Neutrophil (primary cell): ENCODE results near the gene CENPU.
"Not testable (repeated sequence)": the region's sequence is repeated elsewhere in the genome, so short reads cannot be mapped to it uniquely, and the experiment has no call there.

ENCODE experiments used
- H3K27ac ChIP-seq: fragments of 200-600 bp; sonication (generic); 2 replicates; pipeline ENCODE4 v1.5.1; 2016; ENCODE audit warnings: mild to moderate bottlenecking, moderate library complexity
- H3K27me3 ChIP-seq: fragments of 200-600 bp; sonication (generic); 2 replicates; pipeline ENCODE4 v1.6.0; 2016; ENCODE audit warnings: mild to moderate bottlenecking
- H3K36me3 ChIP-seq: fragments of 200-600 bp; sonication (generic); 2 replicates; pipeline ENCODE4 v1.5.1; 2017
- H3K4me1 ChIP-seq, 2 experiments: fragments of 200-600 bp in 1 of 2; sonication (generic) in 1 of 2; 1 replicate in 1 of 2; 2 replicates in 1 of 2; pipeline versions ENCODE4 v1.5.1 to v1.6.1; 2013 to 2016; ENCODE audit warnings: low read depth in 1 of 2, low read length in 1 of 2, mild to moderate bottlenecking in 1 of 2, moderate library complexity in 1 of 2; ENCODE audit not compliant: control insufficient read depth in 1 of 2, insufficient read depth in 1 of 2
- H3K4me3 ChIP-seq, 2 experiments: fragments of 200-600 bp in 1 of 2; sonication (generic) in 1 of 2; 1 replicate in 1 of 2; 2 replicates in 1 of 2; pipeline ENCODE4 v1.5.1; 2013 to 2016; ENCODE audit warnings: low read depth in 1 of 2, low read length in 1 of 2, mild to moderate bottlenecking in 1 of 2, moderate library complexity in 1 of 2
- H3K9me3 ChIP-seq: fragments of 200-600 bp; sonication (generic); 2 replicates; pipeline ENCODE4 v1.5.1; 2016
- TF ChIP-seq, protein P1 (sequence below): fragments of 200-600 bp; sonication (generic); IDR thresholded peaks from 2 replicates; pipeline ENCODE4 v1.5.1; 2016; ENCODE audit warnings: antibody characterized with exemption

Gene CENPU

DNA sequence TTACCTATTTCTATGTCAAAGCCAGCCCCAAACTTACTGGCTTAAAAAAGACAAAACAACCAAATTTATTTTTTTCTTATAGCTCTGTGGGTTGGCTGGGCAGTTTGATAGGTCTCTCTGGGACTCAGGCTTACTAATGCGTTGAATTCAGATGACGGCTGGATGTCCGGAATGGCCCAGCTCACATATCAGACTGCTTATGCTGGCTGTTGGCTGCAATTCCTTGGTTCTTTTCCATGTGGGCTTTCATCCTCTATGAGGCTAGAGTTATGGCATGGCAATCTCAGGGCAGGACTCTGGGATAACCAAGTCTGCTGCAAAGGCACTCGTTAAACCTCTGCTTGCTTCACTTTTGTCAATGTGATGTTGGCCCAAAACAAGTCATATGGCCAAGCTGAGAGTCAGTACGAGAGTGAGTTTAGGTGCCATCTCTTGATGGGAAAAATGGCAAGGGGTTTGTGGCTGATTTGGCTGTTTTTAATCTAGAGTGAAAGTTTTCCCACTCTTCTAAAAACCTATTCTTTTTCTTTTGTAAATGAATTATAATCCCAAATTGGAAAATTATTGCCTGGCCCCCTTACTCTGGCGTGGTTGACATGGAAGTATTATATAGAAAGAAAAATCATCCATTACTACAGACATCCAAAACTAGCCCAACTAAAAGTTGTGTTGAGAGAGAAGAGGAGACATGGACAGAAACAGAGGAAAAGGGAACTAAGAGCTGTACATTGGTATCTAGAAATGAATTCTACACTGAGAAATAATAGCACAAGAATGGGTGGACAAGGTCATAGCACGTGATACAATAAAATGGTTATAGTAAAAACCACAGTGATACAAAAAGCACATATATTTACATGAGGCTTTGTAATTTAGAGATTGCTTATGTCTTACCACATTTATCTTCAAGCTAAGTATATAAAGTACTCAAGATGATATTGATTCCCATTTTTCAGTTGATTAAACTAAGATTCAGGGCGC is 77.7 kb downstream of the CENPU start:
- Histone ChIP-seq H3K36me3 (peaks cover 8% of the 10 kb centered on the region), H3K9me3 (no peaks in the 10 kb centered on the region)

GRCh38 chr4:184653650-184654049 is 80.2 kb downstream of the CENPU start:
- Histone ChIP-seq H3K4me1 (peaks cover 18 to 23% of the 10 kb centered on the region in 2 experiments), H3K27me3 (no peaks in the 10 kb centered on the region), H3K4me3 (no peak overlapping the region), H3K27ac (no peak overlapping the region), H3K36me3 (no peaks in the 10 kb centered on the region), H3K9me3 (no peaks in the 10 kb centered on the region)
- TF ChIP-seq, protein P1, sequence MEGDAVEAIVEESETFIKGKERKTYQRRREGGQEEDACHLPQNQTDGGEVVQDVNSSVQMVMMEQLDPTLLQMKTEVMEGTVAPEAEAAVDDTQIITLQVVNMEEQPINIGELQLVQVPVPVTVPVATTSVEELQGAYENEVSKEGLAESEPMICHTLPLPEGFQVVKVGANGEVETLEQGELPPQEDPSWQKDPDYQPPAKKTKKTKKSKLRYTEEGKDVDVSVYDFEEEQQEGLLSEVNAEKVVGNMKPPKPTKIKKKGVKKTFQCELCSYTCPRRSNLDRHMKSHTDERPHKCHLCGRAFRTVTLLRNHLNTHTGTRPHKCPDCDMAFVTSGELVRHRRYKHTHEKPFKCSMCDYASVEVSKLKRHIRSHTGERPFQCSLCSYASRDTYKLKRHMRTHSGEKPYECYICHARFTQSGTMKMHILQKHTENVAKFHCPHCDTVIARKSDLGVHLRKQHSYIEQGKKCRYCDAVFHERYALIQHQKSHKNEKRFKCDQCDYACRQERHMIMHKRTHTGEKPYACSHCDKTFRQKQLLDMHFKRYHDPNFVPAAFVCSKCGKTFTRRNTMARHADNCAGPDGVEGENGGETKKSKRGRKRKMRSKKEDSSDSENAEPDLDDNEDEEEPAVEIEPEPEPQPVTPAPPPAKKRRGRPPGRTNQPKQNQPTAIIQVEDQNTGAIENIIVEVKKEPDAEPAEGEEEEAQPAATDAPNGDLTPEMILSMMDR: no peak

More for the DNA sequence above, 77.7 kb downstream of the CENPU start:
- H3K4me1 ChIP-seq: peaks cover 6 to 11% of the 10 kb centered on the region in 2 experiments
- TF ChIP-seq, protein P1: no peak
- no peaks in the 10 kb centered on the region for H3K27me3 ChIP-seq
- H3K4me3 ChIP-seq: no peak overlapping the region
- H3K27ac ChIP-seq: peak overlapping the region; percentile 40

DNA sequence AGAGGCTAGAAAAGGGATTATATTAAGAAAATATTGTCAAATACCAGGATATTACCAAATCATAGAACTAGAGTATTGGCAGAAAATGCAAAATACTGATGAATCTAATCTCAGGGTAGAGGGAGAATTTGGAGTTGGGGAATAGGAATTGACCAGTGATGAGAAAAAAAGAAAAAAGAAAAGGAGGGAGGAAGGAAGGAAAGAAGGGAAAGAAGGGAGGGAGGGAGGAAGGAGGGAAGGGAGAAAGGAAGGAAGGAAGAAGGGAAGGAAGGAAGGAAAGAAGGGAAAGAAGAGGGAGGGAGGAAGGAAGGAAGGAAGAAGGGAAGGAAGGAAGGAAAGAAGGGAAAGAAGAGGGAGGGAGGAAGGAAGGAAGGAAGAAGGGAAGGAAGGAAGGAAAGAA is 81.2 kb downstream of the CENPU start:
- peaks cover 28 to 32% of the 10 kb centered on the region in 2 experiments for H3K4me1 ChIP-seq
- H3K4me3 ChIP-seq, H3K36me3 ChIP-seq, H3K27me3 ChIP-seq, H3K9me3 ChIP-seq, H3K27ac ChIP-seq: not testable (repeated sequence)

DNA sequence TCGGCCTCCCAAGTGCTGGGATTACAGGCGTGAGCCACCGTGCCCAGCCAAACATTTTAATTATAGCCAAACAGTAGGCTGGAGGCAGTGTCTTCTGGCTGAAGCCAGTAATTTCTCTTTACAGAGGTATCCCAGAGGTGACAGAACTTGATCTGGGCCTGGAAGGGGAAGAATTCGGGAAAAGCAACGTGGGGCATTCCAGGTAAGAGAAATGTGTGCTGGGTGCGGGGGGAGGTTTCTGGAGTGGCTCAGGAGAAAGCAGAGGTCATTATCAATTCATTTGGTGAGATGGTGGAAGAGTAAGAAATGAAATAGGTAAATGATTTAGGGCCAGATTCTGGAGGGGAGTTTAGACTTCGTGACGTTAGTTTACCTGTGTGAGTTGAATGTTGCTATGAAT is 82.0 kb downstream of the CENPU start:
- Histone ChIP-seq H3K27me3 (no peaks in the 10 kb centered on the region), H3K4me1 (peaks cover 28 to 33% of the 10 kb centered on the region in 2 experiments), H3K36me3 (no peaks in the 10 kb centered on the region), H3K9me3 (no peaks in the 10 kb centered on the region), H3K27ac (no peak overlapping the region), H3K4me3 (no peak overlapping the region)
- TF ChIP-seq, protein P1: no peak

GRCh38 chr4:184649971-184650855 is 83.7 kb downstream of the CENPU start:
- H3K4me1 ChIP-seq: peaks cover 26 to 36% of the 10 kb centered on the region in 2 experiments
- H3K27ac ChIP-seq: peak overlapping the region; percentile 97
- H3K4me3 ChIP-seq: peak overlapping the region; percentile 69 to 93
- TF ChIP-seq, protein P1: no peak
- H3K36me3 ChIP-seq: peaks cover 13% of the 10 kb centered on the region
- no peaks in the 10 kb centered on the region for H3K9me3 ChIP-seq
- H3K27me3 ChIP-seq: no peaks in the 10 kb centered on the region
